K562 (cell line): ENCODE measurements around the gene SPHK1.

Experiments
- BRCA1 ChIP-seq, 2 experiments: fragments of 450-650 bp in 1 of 2; sonication (generic) in 1 of 2; formaldehyde crosslinking in 1 of 2; IDR thresholded peaks; 2 replicates each; pipeline versions ENCODE4 v1.5.0 to v1.6.1; 2017 to 2020; ENCODE audit warnings: mild to moderate bottlenecking in 1 of 2, missing genetic modification reagents in 1 of 2
- CTCF ChIP-seq, 3 experiments: IDR thresholded peaks in 2 of 3; conservative IDR thresholded peaks in 1 of 3; 2 replicates each; pipeline ENCODE4 v1.5.1; 2011 to 2012; ENCODE audit warnings: low read length in 3 of 3, mild to moderate bottlenecking in 3 of 3, control low read depth in 2 of 3, improper control_type of control experiment in 1 of 3, inconsistent platforms in 1 of 3, low read depth in 1 of 3, mixed read lengths in 1 of 3, moderate library complexity in 1 of 3; ENCODE audit not compliant: insufficient read depth in 2 of 3
- EGR1 ChIP-seq: fragments of 450-650 bp; conservative IDR thresholded peaks from 2 replicates; pipeline ENCODE4 v1.6.1; 2017; ENCODE audit warnings: mild to moderate bottlenecking
- HDAC6 ChIP-seq: IDR thresholded peaks from 2 replicates; pipeline ENCODE4 v1.6.1; 2012; ENCODE audit warnings: low read depth, mild to moderate bottlenecking, control low read depth, inconsistent platforms, low read length, moderate library complexity
- KLF10 ChIP-seq: fragments of 250-450 bp; sonication (Bioruptor Pico); IDR thresholded peaks from 2 replicates; pipeline ENCODE4 v1.6.1; 2021; ENCODE audit warnings: matching md5 sums
- SMARCA5 ChIP-seq: fragments of 450-650 bp; IDR thresholded peaks from 2 replicates; pipeline ENCODE4 v1.6.1; 2016
- SMC3 ChIP-seq: conservative IDR thresholded peaks from 2 replicates; pipeline ENCODE4 v1.6.1; 2011; ENCODE audit warnings: low read depth, low read length, improper control_type of control experiment; ENCODE audit not compliant: insufficient read depth
- SREBF2 ChIP-seq: sonication (generic); formaldehyde crosslinking; IDR thresholded peaks from 2 replicates; pipeline ENCODE4 v1.4.0; 2020; ENCODE audit warnings: mild to moderate bottlenecking, missing genetic modification reagents
- TAF1 ChIP-seq: IDR thresholded peaks from 2 replicates; pipeline ENCODE4 v1.6.1; 2011; ENCODE audit warnings: mild to moderate bottlenecking, low read length, moderate library complexity; ENCODE audit not compliant: insufficient read depth, control insufficient read depth, severe bottlenecking; ENCODE audit errors: extremely low read depth
- ZBTB11 ChIP-seq, 3 experiments: fragments of 200-800 bp in 1 of 3; fragments of 250-450 bp in 1 of 3; fragments of 450-650 bp in 1 of 3; sonication (Bioruptor Pico) in 1 of 3; sonication (Bioruptor generic) in 1 of 3; formaldehyde crosslinking in 1 of 3; IDR thresholded peaks; 2 replicates each; pipeline versions ENCODE4 v1.6.1 to v1.8.0; 2016 to 2022; ENCODE audit warnings: mild to moderate bottlenecking in 2 of 3, missing genetic modification characterization in 2 of 3, missing compliant biosample characterization in 1 of 3, moderate library complexity in 1 of 3
- ZFX ChIP-seq: sonication (generic); formaldehyde crosslinking; IDR thresholded peaks from 2 replicates; pipeline ENCODE4 v1.8.0; 2022; ENCODE audit warnings: mild to moderate bottlenecking, missing genetic modification reagents, moderate library complexity
- ZNF512 ChIP-seq: IDR thresholded peaks from 2 replicates; pipeline ENCODE4 v1.6.1; 2016; ENCODE audit warnings: missing genetic modification characterization, missing compliant biosample characterization
- ZNF764 ChIP-seq: fragments of 250-450 bp; sonication (Bioruptor Pico); IDR thresholded peaks from 2 replicates; pipeline ENCODE4 v1.4.0; 2020; ENCODE audit warnings: low read depth, mild to moderate bottlenecking, moderate library complexity
- ZSCAN29 ChIP-seq: fragments of 450-650 bp; IDR thresholded peaks from 2 replicates; pipeline ENCODE4 v1.6.1; 2017

- TF ChIP-seq SREBF2 (no peak), ZNF764 (CRISPR knock-in tag) (no peak), BRCA1 (IDR thresholded peaks at IDR 0.05) (no peak), BRCA1 (CRISPR knock-in tag; IDR thresholded peaks at IDR 0.05) (no peak), ZFX (CRISPR knock-in tag) (no peak), TAF1 (no peak), ZSCAN29 (no peak), HDAC6 (no peak), SMC3 (no peak), CTCF (IDR thresholded peaks at IDR 0.05 in 2 of 3, conservative IDR thresholded peaks at IDR 0.05 in 1 of 3; ENCODE audit: insufficient read depth in 2 of 3, low read depth in 1 of 3, low read length in 3 of 3) (no peak), ZNF512 (tag) (no peak), SMARCA5 (no peak), ZBTB11 (CRISPR knock-in tag; IDR thresholded peaks at IDR 0.05) (no peak), KLF10 (CRISPR knock-in tag) (no peak), EGR1 (no peak)
These were observed 38.5 kb downstream of the SPHK1 start for GRCh38 chr17:76422860-76423259.
